Neural progenitor cell (in vitro differentiated cells): ENCODE measurements around the gene CBX6. TPM values are rescaled to one million over a fixed set of nuclear protein-coding genes. Genes with fewer than 3 reads are reported as not detected.
A peak's percentile ranks its signal among the peaks of the same experiment; 100 is the strongest.

Experiments
- DNase-seq: peaks from one replicate; pipeline ENCODE4 v3.0.0-alpha.2; 2016; ENCODE audit warnings: low spot score
- H2AFZ ChIP-seq: fragments of 200-600 bp; sonication (generic); replicated peaks from 2 replicates; pipeline ENCODE4 v1.6.1; 2016; ENCODE audit warnings: antibody characterized with exemption
- H3F3A ChIP-seq: fragments of 200-600 bp; sonication (generic); 2 replicates; pipeline ENCODE4 v1.6.1; 2016; ENCODE audit warnings: antibody characterized with exemption, low read depth
- H3K27ac ChIP-seq: fragments of 200-600 bp; sonication (generic); 2 replicates; pipeline ENCODE4 v1.5.1; 2016; ENCODE audit warnings: mild to moderate bottlenecking
- H3K27me3 ChIP-seq: fragments of 200-600 bp; sonication (generic); 2 replicates; pipeline ENCODE4 v1.6.1; 2016; ENCODE audit warnings: mild to moderate bottlenecking, moderate library complexity
- H3K36me3 ChIP-seq: fragments of 200-600 bp; sonication (generic); 2 replicates; pipeline ENCODE4 v1.5.1; 2016
- H3K4me1 ChIP-seq: fragments of 200-600 bp; sonication (generic); 2 replicates; pipeline ENCODE4 v1.6.1; 2016; ENCODE audit warnings: mixed run types
- H3K4me2 ChIP-seq: fragments of 200-600 bp; sonication (generic); 2 replicates; pipeline ENCODE4 v1.6.1; 2016
- H3K4me3 ChIP-seq: fragments of 200-600 bp; sonication (generic); 2 replicates; pipeline ENCODE4 v1.5.1; 2016
- H3K79me2 ChIP-seq: fragments of 200-600 bp; sonication (generic); 2 replicates; pipeline ENCODE4 v1.6.1; 2016; ENCODE audit warnings: low read depth
- H3K9ac ChIP-seq: fragments of 200-600 bp; sonication (generic); 2 replicates; pipeline ENCODE4 v1.6.1; 2016
- H3K9me3 ChIP-seq: fragments of 200-600 bp; sonication (generic); 2 replicates; pipeline ENCODE4 v1.5.1; 2016; ENCODE audit warnings: low read depth
- H4K20me1 ChIP-seq: fragments of 200-600 bp; sonication (generic); 2 replicates; pipeline ENCODE4 v1.6.1; 2016; ENCODE audit warnings: low read depth
- H3K27ac Mint-ChIP-seq: 3 replicates; pipeline ENCODE4 v1.8.0; 2021; ENCODE audit warnings: mixed read lengths
- H3K27me3 Mint-ChIP-seq: 2 replicates; pipeline ENCODE4 v1.8.0; 2022; ENCODE audit warnings: low read depth, mild to moderate bottlenecking, inconsistent platforms, moderate library complexity, mixed read lengths; ENCODE audit not compliant: insufficient read depth
- H3K36me3 Mint-ChIP-seq: 3 replicates; pipeline ENCODE4 v1.8.0; 2021; ENCODE audit warnings: mixed read lengths
- H3K4me1 Mint-ChIP-seq: 3 replicates; pipeline ENCODE4 v1.8.0; 2021; ENCODE audit warnings: mixed read lengths
- H3K4me3 Mint-ChIP-seq: 3 replicates; pipeline ENCODE4 v1.8.0; 2021; ENCODE audit warnings: mild to moderate bottlenecking, moderate library complexity, mixed read lengths
- H3K9me3 Mint-ChIP-seq: 3 replicates; pipeline ENCODE4 v1.8.0; 2020; ENCODE audit warnings: mixed read lengths
- CTCF ChIP-seq: fragments of 200-600 bp; sonication (generic); IDR thresholded peaks from 2 replicates; pipeline ENCODE4 v1.5.1; 2017; ENCODE audit warnings: antibody characterized with exemption, mild to moderate bottlenecking
- EZH2 ChIP-seq: fragments of 200-600 bp; sonication (generic); IDR thresholded peaks from 2 replicates; pipeline ENCODE4 v1.6.1; 2017; ENCODE audit warnings: antibody characterized with exemption, mild to moderate bottlenecking, moderate library complexity
- EZH2phosphoT487 ChIP-seq: fragments of 200-600 bp; sonication (generic); IDR thresholded peaks from 2 replicates; pipeline ENCODE4 v1.6.1; 2017; ENCODE audit warnings: antibody characterized with exemption
- total RNA-seq: library from RNA; depleted of rRNA; stranded (reverse); fragments of >200 nt; gene quantifications from 2 replicates; pipeline ENCODE4 v1.2.3, GENCODE V29; 2015; ENCODE audit warnings: low replicate concordance

The CBX6 gene
- total RNA-seq, 1 donor from 2014 or later = 14.0 TPM

DNA sequence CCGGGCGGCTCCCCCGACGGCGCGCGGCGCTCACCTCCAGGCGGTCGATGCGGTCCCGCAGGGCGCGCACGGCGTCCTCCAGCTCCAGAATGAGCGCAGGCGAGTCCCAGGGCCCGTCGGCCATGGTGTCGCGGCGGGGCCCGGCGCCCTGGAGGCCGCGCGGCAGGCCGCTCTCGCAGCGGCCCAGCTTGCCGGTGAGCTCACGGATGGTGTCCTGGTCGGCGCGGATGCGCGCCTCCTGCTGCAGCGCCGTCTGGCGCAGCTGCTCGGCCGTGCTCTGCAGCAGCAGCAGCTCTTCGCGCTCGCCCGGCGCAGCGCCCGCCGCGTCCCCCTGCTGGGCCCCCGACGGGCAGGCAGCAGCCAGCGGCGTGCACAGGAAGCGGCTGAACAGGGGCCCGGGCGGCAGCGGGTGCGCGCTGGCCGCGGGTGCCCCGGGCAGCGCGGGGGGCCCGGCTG lies 28.8 kb downstream of the CBX6 start:
- Mint-ChIP-seq H3K27me3 (peaks cover 42% of the 10 kb centered on the region), H3K4me3 (no peak overlapping the region), H3K36me3 (peaks cover 2% of the 10 kb centered on the region), H3K9me3 (no peaks in the 10 kb centered on the region), H3K4me1 (peaks cover 10% of the 10 kb centered on the region), H3K27ac (no peak overlapping the region)
- H3K9me3 ChIP-seq = no peaks in the 10 kb centered on the region
- no peaks in the 10 kb centered on the region for H3K36me3 ChIP-seq
- peaks cover 83% of the 10 kb centered on the region for H3K27me3 ChIP-seq
- H3K4me3 ChIP-seq = peak overlapping the region; percentile 61
- H3K27ac ChIP-seq = no peak overlapping the region
- peaks cover 22% of the 10 kb centered on the region for H3F3A ChIP-seq
- peaks cover 19% of the 10 kb centered on the region for H4K20me1 ChIP-seq
- H3K4me2 ChIP-seq = peak overlapping the region; percentile 86
- DNase-seq = peak; percentile 89
- TF ChIP-seq EZH2 (peak; percentile 43), EZH2phosphoT487 (no peak), CTCF (peak; percentile 39)
- peak overlapping the region; percentile 97 for H2AFZ ChIP-seq
- H3K79me2 ChIP-seq = no peaks in the 10 kb centered on the region
- no peak overlapping the region for H3K9ac ChIP-seq
- no peaks in the 10 kb centered on the region for H3K4me1 ChIP-seq

- H3K36me3 ChIP-seq = no peaks in the 10 kb centered on the region
- no peaks in the 10 kb centered on the region for H3K9me3 ChIP-seq
- no peaks in the 10 kb centered on the region for H3K9me3 Mint-ChIP-seq
- no peak overlapping the region for H3K27ac Mint-ChIP-seq
- peaks cover 10% of the 10 kb centered on the region for H3K4me1 Mint-ChIP-seq
- no peaks in the 10 kb centered on the region for H3K79me2 ChIP-seq
- peaks cover 19% of the 10 kb centered on the region for H4K20me1 ChIP-seq
- peaks cover 42% of the 10 kb centered on the region for H3K27me3 Mint-ChIP-seq
- DNase-seq = no peak
- H3K4me1 ChIP-seq = no peaks in the 10 kb centered on the region
- TF ChIP-seq EZH2 = peak; percentile 63
- peak; percentile 54 for TF ChIP-seq EZH2phosphoT487
- TF ChIP-seq CTCF = no peak
- H3K4me3 ChIP-seq = peak overlapping the region; percentile 61
- peak overlapping the region; percentile 85 for H3K4me3 Mint-ChIP-seq
- H3K36me3 Mint-ChIP-seq = peaks cover 2% of the 10 kb centered on the region
- H3K9ac ChIP-seq = no peak overlapping the region
- peak overlapping the region; percentile 86 for H3K4me2 ChIP-seq
- peaks cover 77% of the 10 kb centered on the region for H3K27me3 ChIP-seq
- peak overlapping the region; percentile 97 for H2AFZ ChIP-seq
- H3F3A ChIP-seq = peaks cover 22% of the 10 kb centered on the region
- no peak overlapping the region for H3K27ac ChIP-seq
Measured at GRCh38 chr22:38842512-38843200, 29.4 kb downstream of the CBX6 start.

DNA sequence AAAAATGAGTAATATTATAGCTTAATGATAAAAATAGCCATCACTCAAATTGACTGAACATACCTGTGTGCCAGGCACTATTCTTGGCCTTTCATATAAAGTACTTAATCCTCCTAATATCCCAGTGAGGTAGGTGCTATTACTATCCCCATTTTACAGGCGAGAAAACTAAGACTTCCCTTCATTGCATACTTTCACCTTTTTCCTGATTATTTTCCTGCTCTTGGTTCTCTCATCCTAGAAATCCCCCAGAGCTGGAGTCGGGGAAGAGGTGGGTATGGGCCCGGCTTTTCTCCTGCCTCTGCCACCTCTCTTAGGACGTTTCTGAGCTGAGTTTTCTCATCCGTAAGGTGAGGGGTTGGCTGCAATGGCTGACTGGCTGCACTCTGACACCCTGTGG lies 30.4 kb downstream of the CBX6 start:
- Mint-ChIP-seq H3K27ac (no peak overlapping the region), H3K9me3 (no peaks in the 10 kb centered on the region), H3K36me3 (peaks cover 2% of the 10 kb centered on the region), H3K27me3 (peaks cover 33% of the 10 kb centered on the region), H3K4me3 (peak overlapping the region; percentile 85), H3K4me1 (peaks cover 10% of the 10 kb centered on the region)
- Histone ChIP-seq H3K4me3 (no peak overlapping the region), H4K20me1 (peaks cover 19% of the 10 kb centered on the region), H3K36me3 (no peaks in the 10 kb centered on the region), H3K9ac (no peak overlapping the region), H3K27me3 (peaks cover 68% of the 10 kb centered on the region), H3F3A (peaks cover 22% of the 10 kb centered on the region), H2AFZ (no peak overlapping the region), H3K4me1 (no peaks in the 10 kb centered on the region), H3K4me2 (no peak overlapping the region), H3K27ac (no peak overlapping the region), H3K79me2 (no peaks in the 10 kb centered on the region), H3K9me3 (no peaks in the 10 kb centered on the region)
- TF ChIP-seq CTCF (no peak), EZH2phosphoT487 (no peak), EZH2 (no peak)
- DNase-seq = no peak
